IMR-90 (cell line): ENCODE results near the gene HOXA10. TPM values are rescaled to one million over a fixed set of nuclear protein-coding genes. Genes with fewer than 3 reads are reported as not detected.

Experiments used
- ATAC-seq: fragments of 200-7000 bp; cut with Tn5 transposase; 2 replicates; pipeline ENCODE4 v1.9.1; 2020; ENCODE audit warnings: low read depth, mild to moderate bottlenecking, moderate library complexity
- BruUV-seq: library from RNA; stranded (reverse); fragments of 400-500 nt; replicated peaks from 2 replicates; lab custom pipeline; 2021; lab: Mats Ljungman, UMichigan
- CTCF ChIA-PET: fragments of 300-600 bp; formaldehyde crosslinking; extraction: SDS; loops from one replicate; lab custom pipeline; 2021; ENCODE audit warnings: antibody characterized with exemption; lab: Yijun Ruan, JAX
- POLR2A ChIA-PET: fragments of 300-600 bp; sonication (Branson Sonifier 250); formaldehyde crosslinking; loops from one replicate; lab custom pipeline; 2022; ENCODE audit warnings: antibody characterized with exemption; ENCODE audit not compliant: unreplicated experiment; lab: Charles Lee
- DNase-seq: peaks from one replicate; pipeline ENCODE4 v3.0.0; 2013
- H2AFZ ChIP-seq: replicated peaks from 2 replicates; pipeline ENCODE3; 2013; ENCODE audit warnings: low read length, mild to moderate bottlenecking; ENCODE audit not compliant: poor library complexity
- H2AK5ac ChIP-seq: 2 replicates; pipeline ENCODE4 v1.6.1; 2013; ENCODE audit warnings: low read depth, low read length, inconsistent platforms
- H2AK9ac ChIP-seq: replicated peaks from 2 replicates; pipeline ENCODE3; 2013; ENCODE audit warnings: mild to moderate bottlenecking, low read depth, low read length, moderate library complexity; ENCODE audit not compliant: poor library complexity
- H2BK120ac ChIP-seq: 2 replicates; pipeline ENCODE4 v1.6.1; 2013; ENCODE audit warnings: low read depth, low read length, inconsistent platforms
- H2BK15ac ChIP-seq: 3 replicates; pipeline ENCODE4 v1.6.1; 2013; ENCODE audit warnings: low read depth, low read length, inconsistent platforms
- H2BK20ac ChIP-seq: 2 replicates; pipeline ENCODE4 v1.6.1; 2013; ENCODE audit warnings: low read depth, mild to moderate bottlenecking, inconsistent platforms, low read length, moderate library complexity
- H2BK5ac ChIP-seq: 2 replicates; pipeline ENCODE4 v1.6.1; 2013; ENCODE audit warnings: mild to moderate bottlenecking, low read depth, low read length, inconsistent platforms; ENCODE audit not compliant: poor library complexity, severe bottlenecking
- H3K14ac ChIP-seq: replicated peaks from 2 replicates; pipeline ENCODE4 v1.6.1; 2013; ENCODE audit warnings: low read depth, low read length, inconsistent platforms
- H3K18ac ChIP-seq: 2 replicates; pipeline ENCODE4 v1.6.1; 2013; ENCODE audit warnings: low read depth, low read length, control low read depth
- H3K23ac ChIP-seq: 2 replicates; pipeline ENCODE4 v1.6.1; 2013; ENCODE audit warnings: low read depth, low read length, inconsistent platforms
- H3K27ac ChIP-seq: 2 replicates; pipeline ENCODE4 v1.5.1; 2013; ENCODE audit warnings: mild to moderate bottlenecking, control low read depth, low read length; ENCODE audit not compliant: insufficient read depth
- H3K27me3 ChIP-seq: 2 replicates; pipeline ENCODE4 v1.6.1; 2013; ENCODE audit warnings: low read length; ENCODE audit not compliant: control insufficient read depth, insufficient read depth
- H3K36me3 ChIP-seq: 2 replicates; pipeline ENCODE4 v1.6.1; 2013; ENCODE audit warnings: low read length, mixed read lengths; ENCODE audit not compliant: control insufficient read depth, insufficient read depth
- H3K4ac ChIP-seq: 2 replicates; pipeline ENCODE4 v1.6.1; 2013; ENCODE audit warnings: low read depth, low read length, inconsistent platforms
- H3K4me1 ChIP-seq: 2 replicates; pipeline ENCODE4 v1.6.1; 2013; ENCODE audit warnings: low read length, mixed read lengths; ENCODE audit not compliant: control insufficient read depth, insufficient read depth
- H3K4me2 ChIP-seq: 2 replicates; pipeline ENCODE4 v1.6.1; 2013; ENCODE audit warnings: low read depth, mild to moderate bottlenecking, control low read depth, low read length, moderate library complexity
- H3K4me3 ChIP-seq: 2 replicates; pipeline ENCODE4 v1.5.1; 2013; ENCODE audit warnings: low read depth, mild to moderate bottlenecking, control low read depth, low read length, moderate library complexity; ENCODE audit not compliant: insufficient read depth
- H3K56ac ChIP-seq: 2 replicates; pipeline ENCODE4 v1.6.1; 2013; ENCODE audit warnings: low read length, inconsistent platforms; ENCODE audit not compliant: insufficient read depth; ENCODE audit errors: extremely low read depth
- H3K79me1 ChIP-seq, 2 experiments: 2 replicates each; pipeline ENCODE4 v1.6.1; 2013; ENCODE audit warnings: low read length in 2 of 2, inconsistent platforms in 1 of 2, low read depth in 1 of 2
- H3K9ac ChIP-seq: 2 replicates; pipeline ENCODE4 v1.6.1; 2013; ENCODE audit warnings: low read depth, low read length, control low read depth
- H3K9me1 ChIP-seq: 2 replicates; pipeline ENCODE4 v1.6.1; 2013; ENCODE audit warnings: low read length, inconsistent platforms; ENCODE audit not compliant: insufficient read depth
- H3K9me3 ChIP-seq: 2 replicates; pipeline ENCODE4 v1.6.1; 2013; ENCODE audit warnings: low read length; ENCODE audit not compliant: control insufficient read depth, insufficient read depth
- H4K20me1 ChIP-seq: 2 replicates; pipeline ENCODE4 v1.6.1; 2013; ENCODE audit warnings: low read length, inconsistent platforms; ENCODE audit not compliant: insufficient read depth
- H4K5ac ChIP-seq: 2 replicates; pipeline ENCODE4 v1.6.1; 2013; ENCODE audit warnings: mild to moderate bottlenecking, low read depth, low read length, control low read depth
- H4K8ac ChIP-seq, 2 experiments: 2 replicates each; pipeline ENCODE4 v1.6.1; 2013; ENCODE audit warnings: low read depth in 2 of 2, low read length in 2 of 2, control low read depth in 1 of 2, inconsistent platforms in 1 of 2
- H4K91ac ChIP-seq: 2 replicates; pipeline ENCODE4 v1.6.1; 2013; ENCODE audit warnings: low read depth, low read length, inconsistent platforms; ENCODE audit not compliant: insufficient read depth
- BHLHE40 ChIP-seq: fragments of 150-350 bp; IDR thresholded peaks from 2 replicates; pipeline ENCODE4 v1.6.1; 2016; ENCODE audit warnings: mild to moderate bottlenecking, low read depth, low read length
- CEBPB ChIP-seq: IDR thresholded peaks from 2 replicates; pipeline ENCODE4 v1.6.1; 2012; ENCODE audit warnings: low read depth, low read length, improper control_type of control experiment
- CHD1 ChIP-seq: IDR thresholded peaks from 2 replicates; pipeline ENCODE4 v1.6.1; 2012; ENCODE audit warnings: low read depth, low read length, improper control_type of control experiment
- FOS ChIP-seq: fragments of 150-350 bp; IDR thresholded peaks from 2 replicates; pipeline ENCODE4 v1.6.1; 2016; ENCODE audit warnings: low read depth, low read length
- MAFK ChIP-seq: IDR thresholded peaks from 2 replicates; pipeline ENCODE4 v1.6.1; 2012; ENCODE audit warnings: low read depth, low read length, improper control_type of control experiment
- MAZ ChIP-seq: IDR thresholded peaks from 2 replicates; pipeline ENCODE4 v1.6.1; 2012; ENCODE audit warnings: low read depth, mild to moderate bottlenecking, low read length, improper control_type of control experiment, moderate library complexity, borderline replicate concordance
- NFE2L2 ChIP-seq: fragments of 150-350 bp; IDR thresholded peaks from 2 replicates; pipeline ENCODE4 v1.6.1; 2016; ENCODE audit warnings: low read depth, mild to moderate bottlenecking, low read length
- POLR2A ChIP-seq: IDR thresholded peaks from 2 replicates; pipeline ENCODE4 v1.6.1; 2012; ENCODE audit warnings: mild to moderate bottlenecking, low read depth, low read length
- RAD21 ChIP-seq: IDR thresholded peaks from 2 replicates; pipeline ENCODE4 v1.6.1; 2012; ENCODE audit warnings: low read length, improper control_type of control experiment
- RCOR1 ChIP-seq: IDR thresholded peaks from 2 replicates; pipeline ENCODE4 v1.6.1; 2012; ENCODE audit warnings: mild to moderate bottlenecking, low read length, improper control_type of control experiment; ENCODE audit not compliant: insufficient replicate concordance
- RFX5 ChIP-seq: IDR thresholded peaks from 2 replicates; pipeline ENCODE4 v1.8.0; 2012; ENCODE audit warnings: low read depth, mild to moderate bottlenecking, low read length, moderate library complexity
- SMC3 ChIP-seq: fragments of 150-350 bp; IDR thresholded peaks from 2 replicates; pipeline ENCODE4 v1.6.1; 2016; ENCODE audit warnings: low read depth, mild to moderate bottlenecking, antibody characterized with exemption, low read length, moderate library complexity
- WGBS, 2 experiments: methylation state at CpG; one replicate each; pipeline versions ENCODE4 v1.1.5 to v1.1.7; 2013; ENCODE audit warnings: missing lambda C conversion rate in 2 of 2; ENCODE audit not compliant: insufficient read length in 1 of 2; ENCODE audit errors: extremely low coverage in 2 of 2; 5-methylcytosine and 5-hydroxymethylcytosine counted together
- dilution Hi-C: fragments of 300-500 bp; cut with HindIII; formaldehyde crosslinking; loops from one replicate; pipeline ENCODE4 v1.14.3; 2018; ENCODE audit warnings: low sequenced_read_pairs; ENCODE audit not compliant: unreplicated experiment
- in situ Hi-C: fragments of 300-500 bp; cut with MboI; formaldehyde crosslinking; loops from 3 replicates; pipeline ENCODE4 v1.14.3; 2019; ENCODE audit warnings: low sequenced_read_pairs, inconsistent platforms, mixed read lengths
- intact Hi-C: fragments of 100-400 bp; cut with micrococcal nuclease; formaldehyde crosslinking; loops from 2 replicates; pipeline ENCODE4 v1.10.0; 2022
- polyA plus RNA-seq, 3 experiments: library from polyadenylated mRNA; depleted of rRNA; stranded (reverse); fragments of >200 nt; gene quantifications; 2 replicates each; pipeline ENCODE4 v1.2.3, GENCODE V29; 2012; ENCODE audit warnings: low replicate concordance in 1 of 3
- total RNA-seq: library from RNA; depleted of rRNA; stranded (reverse); fragments of >200 nt; gene quantifications from 2 replicates; pipeline ENCODE4 v1.2.3, GENCODE V29; 2012
- TF ChIP-seq, protein P1 (sequence below): conservative IDR thresholded peaks from 2 replicates; pipeline ENCODE4 v1.5.1; 2012; ENCODE audit warnings: mild to moderate bottlenecking, low read depth, low read length, improper control_type of control experiment
- TF ChIP-seq, protein P2 (sequence below): fragments of 150-350 bp; IDR thresholded peaks from 2 replicates; pipeline ENCODE4 v1.6.1; 2016; ENCODE audit warnings: low read depth, mild to moderate bottlenecking, low read length, moderate library complexity, borderline replicate concordance
- TF ChIP-seq, protein P3 (sequence below): fragments of 150-350 bp; IDR thresholded peaks from 2 replicates; pipeline ENCODE4 v1.6.1; 2017; ENCODE audit warnings: mild to moderate bottlenecking, antibody characterized with exemption, low read length, low read depth

Gene HOXA10
- total and polyA plus RNA-seq, 2 of the 4 experiments (the other 2 are of a cell fraction), result 0.10 to 0.18 TPM

DNA sequence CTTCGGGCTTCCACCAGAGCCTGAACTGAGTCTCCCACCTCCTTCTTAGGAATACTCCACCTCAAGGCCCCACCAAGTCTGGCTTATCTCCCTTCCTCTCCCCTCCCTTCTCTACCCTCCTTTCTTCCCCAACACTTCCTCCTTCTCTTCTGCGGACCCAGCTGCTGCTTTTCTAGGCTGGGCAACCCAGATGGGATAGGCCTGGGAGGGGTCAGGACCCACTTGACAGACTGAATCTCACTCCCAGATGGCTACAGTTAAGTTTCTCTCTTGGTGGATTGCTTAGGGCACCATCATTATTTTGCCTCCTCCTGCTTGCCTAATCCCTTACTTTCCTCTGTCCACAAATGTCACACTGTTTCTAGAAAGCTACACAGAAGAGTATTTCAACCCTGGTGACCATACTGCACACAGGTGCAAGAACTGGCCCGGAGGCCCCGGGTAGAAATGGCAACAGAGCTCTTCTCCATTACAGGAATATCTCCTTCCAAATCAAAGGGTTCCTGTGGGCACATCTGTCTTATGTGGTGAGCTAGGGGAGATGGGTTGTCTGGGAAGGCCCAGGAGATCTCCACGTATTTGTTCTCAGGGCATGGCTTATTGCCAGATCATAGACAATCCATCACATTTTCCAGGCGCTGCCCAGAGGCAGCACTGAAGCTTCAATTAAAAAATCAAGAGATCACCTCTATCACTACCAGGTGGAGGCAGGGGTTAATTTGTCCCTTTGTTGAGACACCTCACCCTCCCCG, 16.1 kb upstream of the HOXA10 start:
- Histone ChIP-seq H2BK20ac (no peak overlapping the region), H3K79me1 (no peaks in the 10 kb centered on the region), H2AK9ac (no peak overlapping the region), H2BK5ac (no peak overlapping the region), H4K91ac (no peak overlapping the region), H2AFZ (no peak overlapping the region), H3K9me3 (peaks cover 16% of the 10 kb centered on the region; the same call in 1 of the 2 replicates), H2AK5ac (no peak overlapping the region), H3K27ac (no peak overlapping the region), H2BK120ac (no peak overlapping the region), H3K36me3 (no peaks in the 10 kb centered on the region), H3K4me3 (no peak overlapping the region), H3K23ac (no peak overlapping the region), H3K18ac (no peak overlapping the region), H3K14ac (no peak overlapping the region), H3K56ac (no peak overlapping the region), H4K8ac (no peak overlapping the region), H3K9ac (no peak overlapping the region), H4K5ac (no peak overlapping the region), H3K9me1 (no peaks in the 10 kb centered on the region), H3K27me3 (peaks cover 97% of the 10 kb centered on the region), H3K4ac (no peak overlapping the region), H3K4me1 (peaks cover 1% of the 10 kb centered on the region; the same call in 1 of the 2 replicates), H2BK15ac (no peak overlapping the region), H3K4me2 (no peak overlapping the region), H4K20me1 (peaks cover 16% of the 10 kb centered on the region; the same call in 1 of the 2 replicates)
- no CpG with 5 or more reads among the region's 7 CpGs for WGBS, 2 experiments
- intact Hi-C loops, result loop anchor here (10.0 kb wide), 4 partner anchors 555 to 1915 kb away; partner anchors contain the start of gene TAX1BP1
- DNase-seq (no peak), ATAC-seq (no peak)
- ChIA-PET CTCF (interaction anchor here (1.1 kb wide), 1 partner anchor 10 kb away, joined by 3 read pairs; no protein-coding TSS in a partner anchor), POLR2A (no interaction called here)
- in situ Hi-C loops, result loop anchor here (10.0 kb wide), 1 partner anchor 885 kb away; no protein-coding TSS in a partner anchor
- dilution Hi-C loops, result no loop called here
- BruUV-seq, result no TSS peak
- no peak for TF ChIP-seq FOS
- TF ChIP-seq MAFK, result no peak
- TF ChIP-seq MAZ, result no peak
- TF ChIP-seq, protein P1, sequence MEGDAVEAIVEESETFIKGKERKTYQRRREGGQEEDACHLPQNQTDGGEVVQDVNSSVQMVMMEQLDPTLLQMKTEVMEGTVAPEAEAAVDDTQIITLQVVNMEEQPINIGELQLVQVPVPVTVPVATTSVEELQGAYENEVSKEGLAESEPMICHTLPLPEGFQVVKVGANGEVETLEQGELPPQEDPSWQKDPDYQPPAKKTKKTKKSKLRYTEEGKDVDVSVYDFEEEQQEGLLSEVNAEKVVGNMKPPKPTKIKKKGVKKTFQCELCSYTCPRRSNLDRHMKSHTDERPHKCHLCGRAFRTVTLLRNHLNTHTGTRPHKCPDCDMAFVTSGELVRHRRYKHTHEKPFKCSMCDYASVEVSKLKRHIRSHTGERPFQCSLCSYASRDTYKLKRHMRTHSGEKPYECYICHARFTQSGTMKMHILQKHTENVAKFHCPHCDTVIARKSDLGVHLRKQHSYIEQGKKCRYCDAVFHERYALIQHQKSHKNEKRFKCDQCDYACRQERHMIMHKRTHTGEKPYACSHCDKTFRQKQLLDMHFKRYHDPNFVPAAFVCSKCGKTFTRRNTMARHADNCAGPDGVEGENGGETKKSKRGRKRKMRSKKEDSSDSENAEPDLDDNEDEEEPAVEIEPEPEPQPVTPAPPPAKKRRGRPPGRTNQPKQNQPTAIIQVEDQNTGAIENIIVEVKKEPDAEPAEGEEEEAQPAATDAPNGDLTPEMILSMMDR, result no peak
- TF ChIP-seq RCOR1, result no peak
- TF ChIP-seq SMC3, result no peak
- TF ChIP-seq RFX5, result no peak
- no peak for TF ChIP-seq CEBPB
- no peak for TF ChIP-seq POLR2A
- TF ChIP-seq NFE2L2, result no peak
- TF ChIP-seq RAD21, result no peak
- TF ChIP-seq, protein P2, sequence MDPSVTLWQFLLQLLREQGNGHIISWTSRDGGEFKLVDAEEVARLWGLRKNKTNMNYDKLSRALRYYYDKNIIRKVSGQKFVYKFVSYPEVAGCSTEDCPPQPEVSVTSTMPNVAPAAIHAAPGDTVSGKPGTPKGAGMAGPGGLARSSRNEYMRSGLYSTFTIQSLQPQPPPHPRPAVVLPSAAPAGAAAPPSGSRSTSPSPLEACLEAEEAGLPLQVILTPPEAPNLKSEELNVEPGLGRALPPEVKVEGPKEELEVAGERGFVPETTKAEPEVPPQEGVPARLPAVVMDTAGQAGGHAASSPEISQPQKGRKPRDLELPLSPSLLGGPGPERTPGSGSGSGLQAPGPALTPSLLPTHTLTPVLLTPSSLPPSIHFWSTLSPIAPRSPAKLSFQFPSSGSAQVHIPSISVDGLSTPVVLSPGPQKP, result no peak
- no peak for TF ChIP-seq CHD1
- TF ChIP-seq, protein P3, sequence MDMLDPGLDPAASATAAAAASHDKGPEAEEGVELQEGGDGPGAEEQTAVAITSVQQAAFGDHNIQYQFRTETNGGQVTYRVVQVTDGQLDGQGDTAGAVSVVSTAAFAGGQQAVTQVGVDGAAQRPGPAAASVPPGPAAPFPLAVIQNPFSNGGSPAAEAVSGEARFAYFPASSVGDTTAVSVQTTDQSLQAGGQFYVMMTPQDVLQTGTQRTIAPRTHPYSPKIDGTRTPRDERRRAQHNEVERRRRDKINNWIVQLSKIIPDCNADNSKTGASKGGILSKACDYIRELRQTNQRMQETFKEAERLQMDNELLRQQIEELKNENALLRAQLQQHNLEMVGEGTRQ, result no peak
- TF ChIP-seq BHLHE40, result no peak
